DOHH2 (cell line): ENCODE results near the gene RAI2.

Experiments used
- H3F3A ChIP-seq: fragments of 200-600 bp; sonication (generic), shearing (Covaris generic); 2 replicates; pipeline ENCODE4 v1.6.0; 2016; ENCODE audit warnings: antibody characterized with exemption, mild to moderate bottlenecking; ENCODE audit not compliant: control insufficient read depth, insufficient read depth
- H3K27ac ChIP-seq: fragments of 200-600 bp; sonication (generic); 2 replicates; pipeline ENCODE4 v1.5.1; 2014; ENCODE audit warnings: low read depth, mild to moderate bottlenecking, low read length, moderate library complexity
- H3K27me3 ChIP-seq: fragments of 200-600 bp; sonication (generic); 2 replicates; pipeline ENCODE4 v1.6.1; 2014; ENCODE audit warnings: mild to moderate bottlenecking, low read length, mixed read lengths; ENCODE audit not compliant: control insufficient read depth
- H3K36me3 ChIP-seq: fragments of 200-600 bp; sonication (generic); 2 replicates; pipeline ENCODE4 v1.6.1; 2014; ENCODE audit warnings: mild to moderate bottlenecking, low read length, moderate library complexity, mixed read lengths; ENCODE audit not compliant: control insufficient read depth
- H3K4me1 ChIP-seq: fragments of 200-600 bp; sonication (generic); 2 replicates; pipeline ENCODE4 v1.6.1; 2014; ENCODE audit warnings: mild to moderate bottlenecking, low read length, mixed read lengths; ENCODE audit not compliant: control insufficient read depth
- H3K4me2 ChIP-seq: fragments of 200-600 bp; sonication (generic); 2 replicates; pipeline ENCODE4 v1.6.0; 2014; ENCODE audit warnings: mild to moderate bottlenecking, low read length, moderate library complexity
- H3K4me3 ChIP-seq: fragments of 200-600 bp; sonication (generic); 2 replicates; pipeline ENCODE4 v1.5.1; 2014; ENCODE audit warnings: mild to moderate bottlenecking, low read length, mixed read lengths
- H3K79me2 ChIP-seq: fragments of 200-600 bp; sonication (generic); 2 replicates; pipeline ENCODE4 v1.6.1; 2014; ENCODE audit warnings: mild to moderate bottlenecking, low read length, mixed read lengths; ENCODE audit not compliant: control insufficient read depth
- H3K9me2 ChIP-seq: fragments of 200-600 bp; sonication (generic); replicated peaks from 2 replicates; pipeline ENCODE4 v1.6.1; 2014; ENCODE audit warnings: mild to moderate bottlenecking, low read length, mixed read lengths; ENCODE audit not compliant: control insufficient read depth
- H3K9me3 ChIP-seq: fragments of 200-600 bp; sonication (generic); 2 replicates; pipeline ENCODE4 v1.6.1; 2014; ENCODE audit warnings: antibody characterized with exemption, low read length, mixed read lengths; ENCODE audit not compliant: control insufficient read depth, insufficient read depth
- H4K20me1 ChIP-seq: fragments of 200-600 bp; sonication (generic); 2 replicates; pipeline ENCODE4 v1.6.0; 2014; ENCODE audit warnings: low read depth, mild to moderate bottlenecking, antibody characterized with exemption, low read length, moderate library complexity; ENCODE audit not compliant: control insufficient read depth, insufficient read depth
- CTCF ChIP-seq: fragments of 200-600 bp; sonication (generic); IDR thresholded peaks from one replicate; pipeline ENCODE4 v1.5.1; 2014; ENCODE audit warnings: antibody characterized with exemption, mild to moderate bottlenecking, low read depth, low read length; ENCODE audit not compliant: poor library complexity, severe bottlenecking
- EZH2phosphoT487 ChIP-seq: fragments of 200-600 bp; sonication (generic); IDR thresholded peaks from 2 replicates; pipeline ENCODE4 v1.6.1; 2017; ENCODE audit warnings: borderline replicate concordance, mild to moderate bottlenecking, antibody characterized with exemption, low read length, moderate library complexity, mixed read lengths

Gene RAI2

GRCh38 chrX:17809273-17809672 is 51.8 kb downstream of the RAI2 start:
- TF ChIP-seq EZH2phosphoT487: no peak
- no peak for TF ChIP-seq CTCF
- H3K9me2 ChIP-seq: no peaks in the 10 kb centered on the region
- no peaks in the 10 kb centered on the region for H3K27me3 ChIP-seq
- H3K4me3 ChIP-seq: no peak overlapping the region
- no peaks in the 10 kb centered on the region for H3K4me1 ChIP-seq
- H3K36me3 ChIP-seq: no peaks in the 10 kb centered on the region
- H3K9me3 ChIP-seq: no peaks in the 10 kb centered on the region
- no peaks in the 10 kb centered on the region for H3K79me2 ChIP-seq
- H4K20me1 ChIP-seq: no peaks in the 10 kb centered on the region
- no peaks in the 10 kb centered on the region for H3F3A ChIP-seq
- H3K4me2 ChIP-seq: no peak overlapping the region
- H3K27ac ChIP-seq: no peak overlapping the region

- H3K36me3 ChIP-seq: no peaks in the 10 kb centered on the region
- TF ChIP-seq CTCF (no peak), EZH2phosphoT487 (no peak)
- no peaks in the 10 kb centered on the region for H3K27me3 ChIP-seq
- H3K9me3 ChIP-seq: no peaks in the 10 kb centered on the region
- no peaks in the 10 kb centered on the region for H4K20me1 ChIP-seq
- H3K4me2 ChIP-seq: no peak overlapping the region
- no peak overlapping the region for H3K4me3 ChIP-seq
- H3K4me1 ChIP-seq: no peaks in the 10 kb centered on the region
- H3F3A ChIP-seq: no peaks in the 10 kb centered on the region
- H3K79me2 ChIP-seq: no peaks in the 10 kb centered on the region
- H3K27ac ChIP-seq: no peak overlapping the region
- no peaks in the 10 kb centered on the region for H3K9me2 ChIP-seq
Measured at GRCh38 chrX:17805120-17805519, 56.0 kb downstream of the RAI2 start.

GRCh38 chrX:17803449-17803848 is 57.6 kb downstream of the RAI2 start:
- TF ChIP-seq EZH2phosphoT487: no peak
- no peak for TF ChIP-seq CTCF
- Histone ChIP-seq H3K4me3 (no peak overlapping the region), H3F3A (no peaks in the 10 kb centered on the region), H3K9me2 (no peaks in the 10 kb centered on the region), H3K27ac (no peak overlapping the region), H4K20me1 (no peaks in the 10 kb centered on the region), H3K79me2 (no peaks in the 10 kb centered on the region), H3K4me2 (no peak overlapping the region), H3K4me1 (no peaks in the 10 kb centered on the region), H3K27me3 (no peaks in the 10 kb centered on the region), H3K9me3 (no peaks in the 10 kb centered on the region), H3K36me3 (no peaks in the 10 kb centered on the region)

GRCh38 chrX:17802756-17803155 is 58.3 kb downstream of the RAI2 start:
- no peaks in the 10 kb centered on the region for H3K79me2 ChIP-seq
- H3K36me3 ChIP-seq: no peaks in the 10 kb centered on the region
- no peaks in the 10 kb centered on the region for H3K9me3 ChIP-seq
- H3K27me3 ChIP-seq: no peaks in the 10 kb centered on the region
- no peaks in the 10 kb centered on the region for H3F3A ChIP-seq
- no peaks in the 10 kb centered on the region for H4K20me1 ChIP-seq
- TF ChIP-seq EZH2phosphoT487 (no peak), CTCF (no peak)
- H3K27ac ChIP-seq: no peak overlapping the region
- no peak overlapping the region for H3K4me3 ChIP-seq
- no peaks in the 10 kb centered on the region for H3K4me1 ChIP-seq
- H3K9me2 ChIP-seq: no peaks in the 10 kb centered on the region
- no peak overlapping the region for H3K4me2 ChIP-seq
